Fibroblast of lung (primary cell): ENCODE results near the gene MAML2. TPM values are rescaled to one million over a fixed set of nuclear protein-coding genes. Genes with fewer than 3 reads are reported as not detected.

ENCODE experiments used
- DNase-seq, 2 donors: peaks; one replicate each; pipeline versions ENCODE4 v3.0.0 to v3.0.0-alpha.2; 2010; ENCODE audit warnings: low read depth in 2 of 2
- H2AFZ ChIP-seq: 2 replicates; pipeline ENCODE4 v1.5.1; 2012; ENCODE audit warnings: low read length, control low read depth, inconsistent platforms
- H3K27ac ChIP-seq: 2 replicates; pipeline ENCODE4 v1.5.1; 2011; ENCODE audit warnings: low read length, control low read depth; ENCODE audit not compliant: insufficient read depth
- H3K27me3 ChIP-seq: 2 replicates; pipeline ENCODE4 v1.5.1; 2011; ENCODE audit warnings: mild to moderate bottlenecking, low read length; ENCODE audit not compliant: control insufficient read depth, insufficient read depth
- H3K36me3 ChIP-seq: 2 replicates; pipeline ENCODE4 v1.5.1; 2011; ENCODE audit warnings: low read length; ENCODE audit not compliant: control insufficient read depth, insufficient read depth
- H3K4me1 ChIP-seq: 2 replicates; pipeline ENCODE4 v1.5.1; 2011; ENCODE audit warnings: low read length; ENCODE audit not compliant: control insufficient read depth, insufficient read depth; ENCODE audit errors: extremely low read depth
- H3K4me2 ChIP-seq: 2 replicates; pipeline ENCODE4 v1.5.1; 2011; ENCODE audit warnings: low read length, control low read depth; ENCODE audit not compliant: insufficient read depth; ENCODE audit errors: extremely low read depth
- H3K4me3 ChIP-seq, 4 experiments: fragments of 200-600 bp in 1 of 4; sonication (generic) in 1 of 4; replicated peaks in 1 of 4; 2 replicates each; pipeline ENCODE4 v1.5.1; 2011 to 2016; ENCODE audit warnings: low read length in 4 of 4, low read depth in 3 of 4, mild to moderate bottlenecking in 3 of 4, control low read depth in 2 of 4, inconsistent platforms in 1 of 4, mixed read lengths in 1 of 4; ENCODE audit not compliant: insufficient read depth in 1 of 4; ENCODE audit errors: control extremely low read depth in 1 of 4
- H3K79me2 ChIP-seq: 2 replicates; pipeline ENCODE4 v1.5.1; 2012; ENCODE audit warnings: mild to moderate bottlenecking, low read length, inconsistent platforms; ENCODE audit not compliant: control insufficient read depth, insufficient read depth
- H3K9ac ChIP-seq: 2 replicates; pipeline ENCODE4 v1.5.1; 2011; ENCODE audit warnings: mild to moderate bottlenecking, low read length, control low read depth; ENCODE audit not compliant: insufficient read depth
- H3K9me3 ChIP-seq: 2 replicates; pipeline ENCODE4 v1.5.1; 2012; ENCODE audit warnings: low read depth, low read length; ENCODE audit not compliant: control insufficient read depth, insufficient read depth
- H4K20me1 ChIP-seq: 2 replicates; pipeline ENCODE4 v1.5.1; 2011; ENCODE audit warnings: low read length; ENCODE audit not compliant: control insufficient read depth, insufficient read depth; ENCODE audit errors: extremely low read depth
- EZH2 ChIP-seq: IDR thresholded peaks from 2 replicates; pipeline ENCODE4 v1.5.1; 2012; ENCODE audit warnings: low read length, control low read depth, mild to moderate bottlenecking; ENCODE audit errors: missing control alignments
- polyA plus RNA-seq, 2 donors: library from polyadenylated mRNA; depleted of rRNA in 1 of 2; stranded (reverse) in 1 of 2; unstranded in 1 of 2; fragments of >200 nt; gene quantifications; 2 replicates each; pipeline ENCODE4 v1.2.1, GENCODE V29; 2011 to 2012; ENCODE audit warnings: missing spikeins in 1 of 2
- total RNA-seq: library from RNA; depleted of rRNA; stranded (reverse); fragments of >200 nt; gene quantifications from 2 replicates; pipeline ENCODE4 v1.2.1, GENCODE V29; 2014
- TF ChIP-seq, protein P1 (sequence below), 2 donors: IDR thresholded peaks in 1 of 2; conservative IDR thresholded peaks in 1 of 2; 1 replicate in 1 of 2; 2 replicates in 1 of 2; pipeline ENCODE4 v1.5.1; 2011 to 2012; ENCODE audit warnings: low read length in 2 of 2, control low read depth in 1 of 2, inconsistent platforms in 1 of 2, low read depth in 1 of 2, mild to moderate bottlenecking in 1 of 2

The MAML2 gene
- total and polyA plus RNA-seq, 2 donors (not counting 1 experiment from before 2014, with no cell fraction given), result 13.0 to 19.0 TPM

DNA sequence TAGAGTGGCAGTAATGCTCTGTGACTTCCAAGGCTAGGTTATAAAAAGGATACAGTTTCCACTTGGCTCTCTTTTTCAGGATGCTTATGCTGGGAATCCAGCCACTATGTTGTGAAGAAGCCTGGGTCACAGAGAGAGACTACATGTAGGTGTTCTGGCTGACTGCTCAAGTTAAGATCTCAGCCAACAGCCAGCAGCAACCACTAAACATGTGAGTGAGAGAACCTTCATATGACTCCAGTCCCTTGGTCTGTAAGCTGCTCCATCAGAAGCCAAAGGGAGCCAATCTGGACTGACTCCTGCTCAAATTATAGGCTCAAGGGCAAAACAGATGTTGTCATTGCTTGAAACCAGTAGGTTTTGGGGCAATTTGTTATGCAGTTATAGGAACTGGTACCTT, 162.7 kb downstream of the MAML2 start:
- no peaks in the 10 kb centered on the region for H3K79me2 ChIP-seq
- H3K9ac ChIP-seq, result no peak overlapping the region

DNA sequence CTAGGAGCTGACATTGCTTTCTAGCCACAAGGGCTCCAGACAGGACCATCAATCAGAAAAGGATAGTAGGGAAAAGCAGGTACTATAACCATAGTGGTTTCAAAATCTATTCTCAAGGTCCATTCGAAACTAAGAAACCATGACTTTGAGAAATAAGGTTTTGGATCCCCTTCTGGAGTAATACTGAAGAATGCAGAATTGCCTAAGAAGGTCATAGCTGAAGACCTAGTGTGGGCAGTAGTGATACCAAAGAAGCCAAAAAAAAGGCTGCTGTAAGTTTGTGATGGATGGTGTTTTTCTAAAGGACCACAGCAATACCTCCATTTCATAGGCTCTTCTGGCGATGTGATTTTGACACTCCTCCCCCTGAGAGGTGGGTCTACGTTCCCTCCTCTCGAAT, 163.1 kb downstream of the MAML2 start:
- Histone ChIP-seq H3K4me3 (no peak overlapping the region), H2AFZ (no peak overlapping the region), H3K4me2 (no peak overlapping the region), H3K27me3 (no peaks in the 10 kb centered on the region), H4K20me1 (no peaks in the 10 kb centered on the region), H3K9ac (no peak overlapping the region), H3K79me2 (no peaks in the 10 kb centered on the region), H3K4me1 (no peaks in the 10 kb centered on the region), H3K36me3 (no peaks in the 10 kb centered on the region), H3K9me3 (no peaks in the 10 kb centered on the region), H3K27ac (no peak overlapping the region)
- TF ChIP-seq EZH2, result no peak
- TF ChIP-seq, protein P1, sequence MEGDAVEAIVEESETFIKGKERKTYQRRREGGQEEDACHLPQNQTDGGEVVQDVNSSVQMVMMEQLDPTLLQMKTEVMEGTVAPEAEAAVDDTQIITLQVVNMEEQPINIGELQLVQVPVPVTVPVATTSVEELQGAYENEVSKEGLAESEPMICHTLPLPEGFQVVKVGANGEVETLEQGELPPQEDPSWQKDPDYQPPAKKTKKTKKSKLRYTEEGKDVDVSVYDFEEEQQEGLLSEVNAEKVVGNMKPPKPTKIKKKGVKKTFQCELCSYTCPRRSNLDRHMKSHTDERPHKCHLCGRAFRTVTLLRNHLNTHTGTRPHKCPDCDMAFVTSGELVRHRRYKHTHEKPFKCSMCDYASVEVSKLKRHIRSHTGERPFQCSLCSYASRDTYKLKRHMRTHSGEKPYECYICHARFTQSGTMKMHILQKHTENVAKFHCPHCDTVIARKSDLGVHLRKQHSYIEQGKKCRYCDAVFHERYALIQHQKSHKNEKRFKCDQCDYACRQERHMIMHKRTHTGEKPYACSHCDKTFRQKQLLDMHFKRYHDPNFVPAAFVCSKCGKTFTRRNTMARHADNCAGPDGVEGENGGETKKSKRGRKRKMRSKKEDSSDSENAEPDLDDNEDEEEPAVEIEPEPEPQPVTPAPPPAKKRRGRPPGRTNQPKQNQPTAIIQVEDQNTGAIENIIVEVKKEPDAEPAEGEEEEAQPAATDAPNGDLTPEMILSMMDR (conservative IDR thresholded peaks at IDR 0.05 in 1 of 2, IDR thresholded peaks at IDR 0.05 in 1 of 2; ENCODE audit: low read depth in 1 of 2, low read length in 2 of 2), result no peak
- DNase-seq, result no peak

More for the DNA sequence above, 162.7 kb downstream of the MAML2 start:
- Histone ChIP-seq H3K4me1 (no peaks in the 10 kb centered on the region), H3K4me3 (no peak overlapping the region), H3K27me3 (no peaks in the 10 kb centered on the region), H2AFZ (no peak overlapping the region), H3K36me3 (no peaks in the 10 kb centered on the region), H3K4me2 (no peak overlapping the region), H4K20me1 (no peaks in the 10 kb centered on the region), H3K9me3 (no peaks in the 10 kb centered on the region), H3K27ac (no peak overlapping the region)
- TF ChIP-seq, protein P1 (conservative IDR thresholded peaks at IDR 0.05 in 1 of 2, IDR thresholded peaks at IDR 0.05 in 1 of 2; ENCODE audit: low read depth in 1 of 2, low read length in 2 of 2), result no peak
- no peak for TF ChIP-seq EZH2
- DNase-seq, result no peak

DNA sequence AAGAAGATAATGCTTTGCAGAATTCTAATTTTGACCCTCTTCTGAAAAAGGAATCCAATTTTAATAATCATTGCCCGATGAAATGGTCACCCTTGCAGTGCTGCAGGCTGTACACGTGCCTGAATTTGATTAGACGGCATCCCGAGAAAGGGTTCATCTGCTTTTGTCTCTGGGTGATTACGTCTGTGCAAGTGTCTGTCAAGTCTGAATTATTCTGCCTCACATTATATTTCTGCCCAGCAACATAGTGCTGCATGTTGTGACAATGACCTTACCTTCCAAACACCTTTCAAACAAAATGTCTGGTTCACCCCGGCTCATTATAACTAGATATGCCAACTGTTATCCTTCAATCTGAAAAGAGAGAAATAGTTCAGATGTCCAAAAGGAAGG, 164.1 kb downstream of the MAML2 start:
- no peaks in the 10 kb centered on the region for H3K79me2 ChIP-seq
- no peaks in the 10 kb centered on the region for H3K9me3 ChIP-seq
- H3K9ac ChIP-seq, result no peak overlapping the region
- no peaks in the 10 kb centered on the region for H3K27me3 ChIP-seq
- H3K36me3 ChIP-seq, result no peaks in the 10 kb centered on the region
- H3K4me2 ChIP-seq, result no peak overlapping the region
- no peak overlapping the region for H3K27ac ChIP-seq
- DNase-seq, result no peak
- H3K4me1 ChIP-seq, result no peaks in the 10 kb centered on the region
- no peak for TF ChIP-seq EZH2
- TF ChIP-seq, protein P1 (conservative IDR thresholded peaks at IDR 0.05 in 1 of 2, IDR thresholded peaks at IDR 0.05 in 1 of 2; ENCODE audit: low read depth in 1 of 2, low read length in 2 of 2), result no peak
- H4K20me1 ChIP-seq, result no peaks in the 10 kb centered on the region
- H3K4me3 ChIP-seq, result no peak overlapping the region
- no peak overlapping the region for H2AFZ ChIP-seq
